Measurements from ENCODE around the gene SENP1. TPM values are rescaled to one million over a fixed set of nuclear protein-coding genes. Genes with fewer than 3 reads are reported as not detected.

Gene SENP1
- total RNA-seq, 2 experiments from 2014 or later, result 36.2 to 43.4 TPM

DNA sequence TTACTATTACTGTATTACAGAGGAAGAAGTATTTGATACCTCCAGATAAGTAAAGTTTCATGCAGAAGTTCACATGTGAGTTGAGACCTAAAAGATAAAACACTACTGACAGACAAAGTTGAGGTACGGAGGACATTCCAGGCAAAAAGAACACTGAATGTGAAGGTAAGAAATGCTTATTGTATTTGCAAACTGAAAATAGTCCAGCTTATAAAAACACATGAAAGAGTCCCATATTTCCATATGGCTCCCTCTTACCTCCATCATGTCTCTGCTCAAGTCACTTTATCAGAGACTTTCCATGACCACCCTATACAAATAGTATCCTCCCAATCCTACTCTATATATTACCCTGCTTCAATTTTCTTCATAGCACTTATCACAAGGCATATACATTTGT, 35.8 kb downstream of the SENP1 start:
- H3K4me1 Mint-ChIP-seq, result no peaks in the 10 kb centered on the region
- POLR2A ChIA-PET, result no interaction called here
- no peak overlapping the region for H3K4me3 Mint-ChIP-seq
- no peak overlapping the region for H3K27ac Mint-ChIP-seq
- no peak for ATAC-seq (ENCODE audit: low read depth)
- H3K27me3 Mint-ChIP-seq, result no peaks in the 10 kb centered on the region
- H3K9me3 Mint-ChIP-seq, result no peaks in the 10 kb centered on the region
- no peak for DNase-seq
- H3K36me3 Mint-ChIP-seq, result peaks cover 24% of the 10 kb centered on the region

DNA sequence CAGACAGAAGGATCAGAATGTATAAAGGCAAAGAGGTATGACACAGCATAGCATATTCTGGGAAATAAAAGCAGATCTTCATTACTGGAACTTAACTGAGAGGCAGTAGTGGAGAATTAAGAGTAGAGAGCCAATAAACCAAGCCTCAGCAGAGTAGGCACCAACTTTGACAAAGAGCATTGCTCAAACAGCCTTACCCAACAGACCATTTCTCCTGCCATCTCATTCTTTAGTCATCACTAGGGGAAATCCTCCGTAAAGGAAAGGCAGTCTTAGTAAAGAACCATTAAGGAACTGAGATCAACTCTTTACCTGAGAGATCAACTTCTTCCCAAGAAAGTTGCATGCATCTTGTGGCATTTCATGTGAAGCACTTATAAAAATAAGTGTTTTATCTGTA, 36.6 kb downstream of the SENP1 start:
- ATAC-seq (ENCODE audit: low read depth) (no peak), DNase-seq (no peak)
- Mint-ChIP-seq H3K27ac (no peak overlapping the region), H3K9me3 (no peaks in the 10 kb centered on the region), H3K36me3 (peaks cover 26% of the 10 kb centered on the region), H3K27me3 (no peaks in the 10 kb centered on the region), H3K4me1 (no peaks in the 10 kb centered on the region), H3K4me3 (no peak overlapping the region)
- POLR2A ChIA-PET, result interaction anchor here (0.6 kb wide), 2 partner anchors 18 to 410 kb away, joined by 3 read pairs; no protein-coding TSS in a partner anchor

GRCh38 chr12:48068457-48068856, 37.4 kb downstream of the SENP1 start:
- H3K27ac Mint-ChIP-seq, result no peak overlapping the region
- no peaks in the 10 kb centered on the region for H3K27me3 Mint-ChIP-seq
- no peak overlapping the region for H3K4me3 Mint-ChIP-seq
- ATAC-seq (ENCODE audit: low read depth) (no peak), DNase-seq (no peak)
- H3K9me3 Mint-ChIP-seq, result no peaks in the 10 kb centered on the region
- POLR2A ChIA-PET, result no interaction called here
- H3K36me3 Mint-ChIP-seq, result peaks cover 32% of the 10 kb centered on the region
- H3K4me1 Mint-ChIP-seq, result no peaks in the 10 kb centered on the region

DNA sequence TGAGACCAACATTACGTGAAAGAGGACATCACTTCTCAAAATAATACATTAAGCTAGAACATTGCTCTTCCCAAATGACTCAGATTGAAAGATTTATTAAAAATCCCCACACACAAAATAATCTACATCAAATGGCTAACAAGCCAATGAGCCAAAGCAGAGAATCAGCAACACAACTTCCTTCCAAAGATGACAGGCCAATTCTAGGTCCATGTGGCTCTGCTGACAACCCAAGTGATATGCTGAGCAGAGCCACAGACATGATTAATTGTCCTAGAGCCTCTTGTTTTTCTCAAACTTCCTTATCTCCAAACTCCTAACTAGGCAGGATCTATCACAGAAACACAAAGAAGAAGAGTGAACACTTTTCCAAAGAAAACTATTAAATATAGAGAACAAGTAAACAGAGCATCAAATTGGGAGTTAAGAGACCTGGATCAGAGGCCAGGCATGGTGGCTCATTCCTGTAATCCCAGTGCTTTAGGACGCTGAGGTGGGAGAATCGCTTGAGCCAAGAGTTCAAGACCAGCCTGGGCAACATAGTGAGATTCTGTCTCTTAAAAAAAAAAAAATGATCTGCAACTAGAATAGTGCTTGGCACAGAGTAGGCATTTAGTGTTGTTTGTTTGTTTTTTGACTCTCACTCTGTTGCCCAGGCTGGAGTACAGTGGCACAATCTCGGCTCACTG, 38.5 kb downstream of the SENP1 start:
- no peak for DNase-seq
- POLR2A ChIA-PET, result no interaction called here
- H3K27ac Mint-ChIP-seq, result no peak overlapping the region
- no peaks in the 10 kb centered on the region for H3K9me3 Mint-ChIP-seq
- H3K4me1 Mint-ChIP-seq, result no peaks in the 10 kb centered on the region
- H3K27me3 Mint-ChIP-seq, result no peaks in the 10 kb centered on the region
- no peak for ATAC-seq (ENCODE audit: low read depth)
- H3K4me3 Mint-ChIP-seq, result no peak overlapping the region
- H3K36me3 Mint-ChIP-seq, result peaks cover 31% of the 10 kb centered on the region

DNA sequence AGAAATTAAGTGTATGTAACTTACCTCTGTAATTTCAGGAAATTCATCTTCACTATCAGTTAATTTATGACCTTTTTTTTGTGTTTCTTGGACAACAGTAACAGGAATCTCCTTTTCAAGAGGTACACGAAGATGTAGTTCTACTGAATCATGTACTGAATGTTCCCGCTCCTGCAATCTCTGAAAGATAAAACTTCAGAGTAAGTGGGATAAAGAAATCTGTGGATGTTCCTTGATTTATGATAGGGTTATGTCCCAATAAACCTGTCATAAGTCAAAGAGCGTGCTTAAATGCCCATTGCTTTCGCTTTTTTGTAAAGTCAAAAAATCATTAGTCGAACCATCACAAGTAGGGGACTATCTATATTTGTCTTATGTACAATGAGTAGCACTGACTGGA, 40.8 kb downstream of the SENP1 start:
- POLR2A ChIA-PET, result no interaction called here
- ATAC-seq (ENCODE audit: low read depth) (no peak), DNase-seq (no peak)
- no peak overlapping the region for H3K27ac Mint-ChIP-seq
- no peak overlapping the region for H3K4me3 Mint-ChIP-seq
- no peaks in the 10 kb centered on the region for H3K27me3 Mint-ChIP-seq
- H3K4me1 Mint-ChIP-seq, result no peaks in the 10 kb centered on the region
- H3K9me3 Mint-ChIP-seq, result no peaks in the 10 kb centered on the region
- peaks cover 43% of the 10 kb centered on the region for H3K36me3 Mint-ChIP-seq

- H3K27me3 Mint-ChIP-seq, result no peaks in the 10 kb centered on the region
- H3K9me3 Mint-ChIP-seq, result peaks cover 8% of the 10 kb centered on the region
- peaks cover 54% of the 10 kb centered on the region for H3K36me3 Mint-ChIP-seq
- POLR2A ChIA-PET, result no interaction called here
- H3K4me3 Mint-ChIP-seq, result no peak overlapping the region
- H3K27ac Mint-ChIP-seq, result no peak overlapping the region
- ATAC-seq (ENCODE audit: low read depth), result no peak
- no peak for DNase-seq
- no peaks in the 10 kb centered on the region for H3K4me1 Mint-ChIP-seq
Observed at GRCh38 chr12:48063530-48063929, 42.3 kb downstream of the SENP1 start.

GRCh38 chr12:48061938-48062719, 43.8 kb downstream of the SENP1 start:
- POLR2A ChIA-PET, result no interaction called here
- ATAC-seq (ENCODE audit: low read depth) (no peak), DNase-seq (no peak)
- H3K27me3 Mint-ChIP-seq, result no peaks in the 10 kb centered on the region
- no peak overlapping the region for H3K4me3 Mint-ChIP-seq
- H3K9me3 Mint-ChIP-seq, result peaks cover 11% of the 10 kb centered on the region
- H3K4me1 Mint-ChIP-seq, result no peaks in the 10 kb centered on the region
- no peak overlapping the region for H3K27ac Mint-ChIP-seq
- peaks cover 58% of the 10 kb centered on the region for H3K36me3 Mint-ChIP-seq

DNA sequence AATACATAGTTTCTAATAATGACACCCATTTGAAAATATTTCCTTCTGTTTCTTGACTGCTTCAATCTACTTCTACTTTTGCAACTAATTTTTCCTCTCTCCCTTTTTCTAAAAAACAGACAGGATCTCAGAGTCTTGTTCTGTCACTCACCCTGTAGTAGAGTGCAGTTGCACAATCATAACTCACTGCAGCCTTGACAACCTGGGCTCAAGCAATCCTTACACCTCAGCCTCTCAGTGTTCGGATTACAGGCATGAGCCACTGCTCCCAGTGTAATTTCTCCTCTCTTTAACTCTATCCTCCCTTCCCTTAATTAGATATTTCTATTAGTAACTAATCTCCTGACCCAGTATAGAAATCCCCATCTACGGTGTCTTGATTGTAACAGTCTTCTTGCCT, 45.4 kb downstream of the SENP1 start:
- peaks cover 11% of the 10 kb centered on the region for H3K9me3 Mint-ChIP-seq
- no peak overlapping the region for H3K27ac Mint-ChIP-seq
- peaks cover 57% of the 10 kb centered on the region for H3K36me3 Mint-ChIP-seq
- no peak for DNase-seq
- H3K27me3 Mint-ChIP-seq, result no peaks in the 10 kb centered on the region
- ATAC-seq (ENCODE audit: low read depth), result no peak
- no peaks in the 10 kb centered on the region for H3K4me1 Mint-ChIP-seq
- POLR2A ChIA-PET, result no interaction called here
- no peak overlapping the region for H3K4me3 Mint-ChIP-seq

DNA sequence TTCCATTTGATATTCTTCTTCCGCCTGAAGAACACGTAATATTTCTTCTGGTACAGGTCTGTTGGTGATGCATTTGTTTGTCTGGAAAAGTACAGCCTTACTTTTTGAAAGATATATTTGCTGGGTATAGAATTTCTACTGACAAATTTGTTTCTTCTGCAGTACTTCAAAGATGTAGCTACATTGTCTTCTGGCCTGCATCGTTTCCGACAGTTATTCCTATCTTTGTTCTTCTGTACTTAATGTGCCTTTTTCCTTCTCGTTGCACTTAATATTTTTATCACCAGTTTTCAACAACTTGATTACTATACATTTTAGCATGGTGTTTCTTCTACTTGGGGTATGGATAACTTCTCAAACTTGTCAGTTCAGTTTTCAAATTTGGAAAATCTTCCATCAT, 47.1 kb downstream of the SENP1 start:
- no peak overlapping the region for H3K27ac Mint-ChIP-seq
- no peak overlapping the region for H3K4me3 Mint-ChIP-seq
- ATAC-seq (ENCODE audit: low read depth), result no peak
- H3K36me3 Mint-ChIP-seq, result peaks cover 52% of the 10 kb centered on the region
- peaks cover 11% of the 10 kb centered on the region for H3K9me3 Mint-ChIP-seq
- no peak for DNase-seq
- H3K4me1 Mint-ChIP-seq, result no peaks in the 10 kb centered on the region
- POLR2A ChIA-PET, result no interaction called here
- no peaks in the 10 kb centered on the region for H3K27me3 Mint-ChIP-seq

DNA sequence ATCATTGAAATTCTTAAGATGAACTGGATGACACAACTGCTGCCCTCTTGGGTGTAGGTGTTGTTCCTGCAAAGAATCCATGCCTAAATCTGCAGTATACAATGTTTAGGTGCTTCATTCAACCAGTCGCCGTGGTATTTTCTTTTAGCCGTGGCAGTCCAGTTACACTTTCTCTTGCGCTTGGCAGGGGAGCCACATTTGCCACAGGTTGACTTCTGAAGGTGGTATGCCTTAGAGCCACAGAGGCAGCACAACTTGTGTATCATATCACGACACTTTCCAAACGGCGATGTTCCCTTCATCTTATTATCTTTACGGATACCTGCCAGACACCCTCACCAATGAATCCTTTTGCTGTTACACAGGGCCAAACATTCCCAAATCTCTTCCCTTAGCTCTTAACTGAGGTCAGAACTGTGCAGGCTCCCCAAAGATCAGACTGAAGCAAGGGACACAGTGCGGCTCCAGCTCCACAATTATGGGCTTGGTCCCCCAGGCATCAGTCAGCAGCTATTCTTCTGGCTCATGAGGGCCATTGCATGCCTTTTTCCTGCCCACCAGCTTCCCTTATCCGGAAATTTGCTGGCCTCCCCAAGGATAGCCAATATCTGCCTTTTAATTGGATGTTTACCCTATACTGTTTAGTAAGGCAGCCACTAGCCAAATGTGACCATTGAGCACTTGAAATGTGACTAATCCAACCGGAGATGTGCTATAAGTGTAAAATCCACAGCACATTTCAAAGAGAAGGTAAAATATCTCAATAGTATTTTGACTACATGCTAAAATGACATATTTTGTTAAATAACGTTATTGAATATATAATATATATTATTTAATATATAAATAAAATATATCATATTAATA, 50.7 kb downstream of the SENP1 start:
- Mint-ChIP-seq H3K9me3 (peaks cover 11% of the 10 kb centered on the region), H3K27ac (no peak overlapping the region), H3K36me3 (peaks cover 28% of the 10 kb centered on the region), H3K27me3 (no peaks in the 10 kb centered on the region), H3K4me1 (peaks cover 4% of the 10 kb centered on the region), H3K4me3 (no peak overlapping the region)
- DNase-seq, result no peak
- ATAC-seq (ENCODE audit: low read depth), result peak; percentile 57
- POLR2A ChIA-PET, result interaction anchor here (0.7 kb wide), 1 partner anchor 64 kb away, joined by 3 read pairs; no protein-coding TSS in a partner anchor

GRCh38 chr12:48053883-48054282, 52.0 kb downstream of the SENP1 start:
- peaks cover 6% of the 10 kb centered on the region for H3K9me3 Mint-ChIP-seq
- H3K4me3 Mint-ChIP-seq, result no peak overlapping the region
- no peak overlapping the region for H3K27ac Mint-ChIP-seq
- ATAC-seq (ENCODE audit: low read depth) (no peak), DNase-seq (no peak)
- H3K27me3 Mint-ChIP-seq, result no peaks in the 10 kb centered on the region
- POLR2A ChIA-PET, result no interaction called here
- H3K36me3 Mint-ChIP-seq, result peaks cover 25% of the 10 kb centered on the region
- peaks cover 4% of the 10 kb centered on the region for H3K4me1 Mint-ChIP-seq

DNA sequence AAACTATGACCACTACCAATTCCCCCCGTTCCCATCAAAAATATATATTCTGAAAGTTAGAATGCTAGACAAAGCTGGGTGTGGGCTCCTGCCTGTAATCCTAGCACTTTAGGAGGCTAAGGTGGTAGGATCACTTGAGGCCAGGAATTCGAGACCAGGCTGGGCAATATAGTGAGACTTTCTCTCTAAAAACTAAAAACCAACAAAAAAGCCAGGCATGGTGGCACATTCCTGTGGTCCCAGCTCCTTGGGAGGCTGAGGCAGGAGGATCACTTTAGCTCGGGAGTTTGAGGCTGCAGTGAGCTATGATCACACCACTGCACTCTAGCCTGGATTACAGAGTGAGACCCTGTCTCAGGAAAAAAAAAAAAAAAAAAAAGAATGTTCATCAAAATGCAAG, 52.8 kb downstream of the SENP1 start:
- Mint-ChIP-seq H3K9me3 (no peaks in the 10 kb centered on the region), H3K4me1 (peaks cover 4% of the 10 kb centered on the region), H3K27ac (no peak overlapping the region), H3K4me3 (no peak overlapping the region), H3K36me3 (peaks cover 18% of the 10 kb centered on the region), H3K27me3 (no peaks in the 10 kb centered on the region)
- no peak for DNase-seq
- POLR2A ChIA-PET, result interaction anchor here (0.8 kb wide), 1 partner anchor 52 kb away, joined by 3 read pairs; the partner anchor contains the start of gene SENP1
- ATAC-seq (ENCODE audit: low read depth), result no peak

GRCh38 chr12:48051681-48052080, 54.2 kb downstream of the SENP1 start:
- Mint-ChIP-seq H3K4me3 (no peak overlapping the region), H3K4me1 (peaks cover 4% of the 10 kb centered on the region), H3K36me3 (peaks cover 16% of the 10 kb centered on the region)

More at GRCh38 chr12:48051681-48052080, 54.2 kb downstream of the SENP1 start:
- DNase-seq (no peak), ATAC-seq (ENCODE audit: low read depth) (no peak)
- Mint-ChIP-seq H3K27ac (no peak overlapping the region), H3K27me3 (no peaks in the 10 kb centered on the region), H3K9me3 (no peaks in the 10 kb centered on the region)
- POLR2A ChIA-PET, result interaction anchor here (0.6 kb wide), 1 partner anchor 18 kb away, joined by 3 read pairs; no protein-coding TSS in a partner anchor

All from activated naive CD8-positive, alpha-beta T cell treated with anti-CD3 and anti-CD28 coated beads, Interleukin-2, amount 10 ng/mL, durations not matched to agents 7 days and 5 days (primary cell).